ENCODE results near the gene CCNH.

GRCh38 chr5:87398981-87399614 lies 13.6 kb downstream of the CCNH start:
- no peak for TF ChIP-seq CTCF (IDR thresholded peaks at IDR 0.05; ENCODE audit: insufficient read depth, low read length)
- no peak for TF ChIP-seq REST (IDR thresholded peaks at IDR 0.05; ENCODE audit: insufficient replicate concordance, low read depth)
- TF ChIP-seq POLR2AphosphoS5 (IDR thresholded peaks at IDR 0.05; ENCODE audit: low read depth) = no peak

All from HL-60 (cell line).